HG02870 (cell line): ENCODE results near the gene ASXL1.

ENCODE experiments used
- ATAC-seq: cut with Tn5 transposase; IDR thresholded peaks from one replicate; pipeline ENCODE4 v1.9.1; 2021; ENCODE audit warnings: mild to moderate bottlenecking, moderate library complexity; ENCODE audit not compliant: unreplicated experiment

The ASXL1 gene

GRCh38 chr20:32437391-32438074 lies 79.4 kb downstream of the ASXL1 start:
- ATAC-seq = no peak

- ATAC-seq = no peak
These were observed 80.3 kb downstream of the ASXL1 start for GRCh38 chr20:32438331-32438858.

DNA sequence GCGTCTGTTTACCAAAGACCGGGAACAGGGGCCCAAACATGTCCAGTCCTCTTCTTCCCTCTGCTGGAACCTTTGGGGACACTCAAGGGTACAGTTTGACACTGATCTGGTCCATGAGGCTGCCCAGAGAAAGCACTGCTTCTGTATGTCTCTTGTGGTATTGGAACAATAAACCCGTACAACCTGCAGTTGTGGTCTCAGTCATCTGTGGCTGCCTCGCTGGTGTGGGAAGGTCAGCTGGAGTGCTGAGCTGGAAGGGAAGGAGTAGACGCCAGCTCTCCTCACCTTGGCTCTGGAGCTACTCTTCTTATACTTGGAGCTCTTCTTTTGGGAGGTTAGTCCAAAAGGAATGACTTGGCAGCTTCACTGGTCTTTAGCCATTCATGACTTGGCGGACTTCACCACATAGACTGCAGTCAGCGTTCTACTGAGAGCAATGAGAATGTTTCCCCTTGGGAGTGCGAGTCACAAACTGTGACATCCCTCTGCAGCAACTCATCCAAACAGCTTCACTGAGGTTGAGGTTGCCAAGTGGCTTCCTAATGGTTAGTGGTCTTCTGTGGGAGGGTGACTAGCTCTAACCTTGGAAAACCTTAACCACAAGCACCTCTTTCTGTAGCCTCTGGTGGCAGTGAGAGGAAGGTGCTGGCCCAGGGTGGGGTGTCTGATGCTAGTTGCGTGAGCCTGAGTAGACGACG lies 81.2 kb downstream of the ASXL1 start:
- ATAC-seq = no peak

- no peak for ATAC-seq
These were observed 82.1 kb downstream of the ASXL1 start for GRCh38 chr20:32440069-32440757.

GRCh38 chr20:32440758-32441078 lies 82.6 kb downstream of the ASXL1 start:
- no peak for ATAC-seq

DNA sequence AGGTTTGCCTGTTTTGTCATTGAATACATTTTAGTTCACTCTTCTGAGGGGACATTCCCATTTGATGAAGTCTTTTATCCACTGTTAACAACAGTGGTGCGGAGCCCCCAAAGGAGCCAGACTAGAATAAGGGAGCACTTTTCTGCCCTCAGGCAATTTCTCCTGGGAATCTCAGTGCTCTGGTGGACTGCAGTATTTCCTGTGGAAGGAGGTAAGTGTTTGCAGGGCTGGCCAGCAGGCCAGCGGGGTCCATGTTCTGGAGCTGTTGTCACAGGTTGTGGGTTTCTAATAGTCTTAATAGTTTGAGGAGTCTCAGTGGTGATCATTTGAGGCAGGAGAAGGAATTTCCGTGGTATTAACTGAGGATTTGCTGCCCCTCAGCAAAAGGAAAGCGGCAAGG lies 83.5 kb downstream of the ASXL1 start:
- ATAC-seq = no peak

GRCh38 chr20:32442630-32443373 lies 84.7 kb downstream of the ASXL1 start:
- no peak for ATAC-seq

- no peak for ATAC-seq
These were observed 85.3 kb downstream of the ASXL1 start for GRCh38 chr20:32443386-32443974.

DNA sequence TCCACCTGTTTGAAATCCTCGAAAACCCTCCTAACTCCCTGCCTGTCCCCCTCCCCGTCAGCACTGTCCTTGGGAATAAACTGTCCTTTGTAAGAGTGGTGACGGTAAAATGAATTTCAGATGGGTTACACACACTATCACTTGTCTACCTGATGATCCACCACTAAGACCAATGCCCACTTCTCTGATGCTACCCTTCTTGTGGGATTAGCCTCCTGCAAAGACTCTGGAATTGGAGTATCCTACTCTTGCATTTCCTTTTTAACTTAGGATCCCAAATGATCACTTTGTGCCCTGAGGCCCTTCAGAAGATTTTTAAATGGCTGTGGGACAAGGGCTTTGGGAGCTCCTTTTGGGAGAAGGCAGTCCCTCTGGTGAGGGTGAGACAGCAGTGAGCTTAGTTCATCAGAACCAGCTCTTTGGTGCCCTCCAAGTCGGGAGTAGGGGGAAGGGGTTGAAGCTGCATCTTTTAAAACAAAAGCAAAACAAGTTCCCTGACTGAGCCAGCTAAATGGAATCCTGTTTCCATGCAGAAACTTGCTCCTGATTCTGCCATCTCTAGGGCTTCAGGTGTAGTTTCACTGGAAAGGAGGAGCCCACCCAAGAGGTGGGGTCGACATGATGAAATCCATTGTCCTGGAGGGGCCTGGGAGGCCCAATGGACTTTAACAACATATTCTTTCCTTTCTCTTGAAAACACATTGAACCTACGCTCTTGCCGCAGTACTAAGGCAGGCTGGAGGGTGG lies 86.5 kb downstream of the ASXL1 start:
- no peak for ATAC-seq

DNA sequence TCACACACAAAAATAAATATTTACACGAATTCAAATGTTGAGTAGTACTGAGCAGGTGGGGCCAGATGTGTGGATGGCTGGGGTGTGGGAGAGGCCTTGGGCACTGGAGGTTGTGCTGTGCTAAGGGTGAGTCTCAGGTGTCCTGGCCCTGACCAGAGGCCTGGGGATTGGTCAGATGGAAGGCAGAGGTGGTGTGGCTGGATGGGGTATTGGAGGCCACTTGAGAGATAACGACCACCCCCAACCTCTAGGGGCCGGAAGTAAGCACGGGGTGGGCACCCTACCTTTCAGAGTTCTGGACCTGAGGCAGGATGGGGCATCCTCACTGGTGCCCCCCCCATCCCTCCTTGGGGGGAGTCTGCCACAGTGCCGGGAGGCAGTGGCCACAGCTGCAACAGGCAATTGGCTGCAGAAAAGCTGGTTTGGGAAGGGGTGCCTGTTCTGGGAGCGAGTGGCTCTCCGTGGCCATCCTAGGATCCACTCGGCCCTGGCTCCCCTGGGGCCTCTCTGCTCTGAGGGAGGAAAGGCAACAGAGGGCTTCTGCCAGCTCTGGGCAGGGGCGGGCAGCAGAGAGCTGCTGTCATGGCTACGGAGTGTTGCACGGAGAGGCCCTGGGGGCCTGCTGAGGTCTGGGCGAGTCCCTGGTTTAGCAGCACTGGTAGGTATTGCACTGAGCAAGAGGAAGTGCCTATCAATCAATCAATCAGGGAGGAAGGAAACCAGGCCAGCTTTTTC lies 87.6 kb downstream of the ASXL1 start:
- ATAC-seq = no peak

GRCh38 chr20:32446301-32447100 lies 88.4 kb downstream of the ASXL1 start:
- ATAC-seq = no peak

GRCh38 chr20:32447136-32448027 lies 89.3 kb downstream of the ASXL1 start:
- no peak for ATAC-seq

DNA sequence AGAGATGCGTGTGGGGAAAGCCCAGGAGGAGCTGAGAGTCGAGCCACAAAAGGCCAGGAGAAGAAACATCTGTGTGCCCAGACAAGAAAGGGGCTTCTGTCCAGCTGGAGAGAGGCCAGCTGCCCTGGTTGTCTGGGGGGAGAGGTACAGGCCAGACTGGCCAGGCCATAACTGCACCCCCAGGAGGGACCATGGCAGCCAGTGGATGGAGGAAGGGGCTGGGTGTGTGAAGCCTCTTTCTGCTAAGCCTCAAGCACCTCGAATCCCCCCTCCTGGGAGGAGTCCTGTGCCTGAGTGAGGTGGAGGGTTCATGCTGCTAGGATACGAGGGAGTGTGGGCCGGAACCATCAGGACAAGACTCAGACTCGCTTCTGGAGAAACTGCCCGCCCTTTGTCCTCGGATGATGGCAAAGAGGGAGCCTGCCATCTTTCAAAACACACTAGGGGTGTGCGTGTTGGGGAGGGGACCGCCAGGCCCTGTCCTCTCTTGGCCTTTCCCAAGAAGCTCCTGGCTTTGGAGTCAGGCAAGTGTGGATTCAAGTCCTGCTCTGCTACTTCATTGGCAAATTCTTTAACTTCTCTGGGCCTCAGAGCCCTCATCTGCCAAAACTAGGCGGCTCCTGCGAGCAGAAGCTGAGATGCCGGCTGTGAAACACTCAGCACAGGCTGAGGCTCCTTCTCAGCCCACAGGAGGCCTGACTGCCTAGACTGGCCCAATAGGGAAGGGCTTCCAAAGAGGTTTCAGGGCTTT lies 90.3 kb downstream of the ASXL1 start:
- no peak for ATAC-seq

DNA sequence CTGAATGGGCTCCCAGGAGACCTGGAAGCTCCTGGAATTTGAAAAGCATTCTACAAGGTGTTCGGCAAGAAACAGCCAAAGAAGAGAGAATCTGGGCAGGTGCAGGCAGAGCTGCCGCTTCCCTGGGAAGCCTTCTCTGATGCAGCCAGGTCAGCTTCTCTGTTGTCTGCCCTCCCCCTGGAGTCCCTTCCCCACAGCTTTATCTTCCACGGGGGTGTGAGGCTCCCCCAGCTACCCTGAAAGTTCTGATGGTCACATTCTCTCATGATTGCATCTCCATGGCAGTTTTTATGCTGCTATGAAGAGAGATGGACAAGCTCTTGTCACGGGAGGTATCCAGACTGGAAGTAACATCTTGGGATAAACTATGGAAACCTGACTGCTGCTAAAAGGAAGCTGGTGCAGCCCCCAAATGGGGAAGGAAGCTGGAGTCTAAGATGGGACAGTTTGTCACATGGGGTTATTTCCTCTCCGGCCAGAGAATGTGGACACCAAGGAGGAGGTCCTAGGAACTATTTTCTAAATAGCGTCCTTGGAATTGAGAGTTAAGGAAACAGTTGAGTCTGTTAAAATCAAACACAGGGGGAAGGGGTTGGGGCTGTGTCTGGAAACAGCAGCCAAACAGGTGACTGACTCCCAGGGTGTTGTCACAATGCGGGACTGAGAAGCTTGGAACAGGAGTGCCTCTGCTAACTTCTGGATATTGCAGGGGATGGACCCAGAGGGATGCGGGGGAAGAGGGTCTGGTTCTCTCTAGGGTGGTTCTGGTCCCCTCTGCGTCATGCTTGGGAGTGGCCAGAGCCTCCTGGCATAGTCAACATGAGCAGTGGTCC lies 91.1 kb downstream of the ASXL1 start:
- ATAC-seq = no peak

- ATAC-seq = no peak
These were observed 91.8 kb downstream of the ASXL1 start for GRCh38 chr20:32449890-32450401.
